GM12891 (cell line): ENCODE measurements around the gene ARSD.
"Not testable (repeated sequence)": the region's sequence is repeated elsewhere in the genome, so short reads cannot be mapped to it uniquely, and the experiment has no call there.

Experiments used
- POLR2A ChIP-seq: IDR thresholded peaks from 2 replicates; pipeline ENCODE4 v1.6.1; 2011; ENCODE audit warnings: low read depth, low read length, control low read depth
- POLR2AphosphoS5 ChIP-seq: IDR thresholded peaks from 2 replicates; pipeline ENCODE4 v1.6.1; 2011; ENCODE audit warnings: low read depth, low read length, control low read depth

DNA sequence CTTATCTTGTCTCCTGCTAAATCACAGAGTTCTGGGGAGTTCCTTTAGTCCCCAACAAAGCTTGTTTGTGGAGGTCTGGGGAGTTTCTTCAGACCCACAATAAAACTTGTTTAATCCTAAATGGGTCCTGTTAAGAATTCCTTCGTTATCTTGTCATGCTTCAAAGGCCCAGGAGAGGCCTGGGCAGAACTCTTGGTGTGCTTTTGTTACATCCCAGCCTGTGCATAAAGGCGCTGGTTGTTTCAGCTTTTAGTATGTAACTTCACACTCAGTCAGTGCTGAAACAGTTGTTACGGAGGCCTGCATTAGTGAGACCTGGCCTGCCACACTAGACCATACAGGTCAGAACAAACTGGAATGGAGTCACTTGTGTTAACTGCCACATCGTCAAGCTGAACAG is 2.9 kb downstream of the ARSD start:
- TF ChIP-seq POLR2AphosphoS5, POLR2A: not testable (repeated sequence)
